Glomerular visceral epithelial cell (primary cell): ENCODE measurements around the gene ABHD17A.
"Not testable (repeated sequence)": the region's sequence is repeated elsewhere in the genome, so short reads cannot be mapped to it uniquely, and the experiment has no call there.

ENCODE experiments used
- DNase-seq: peaks from one replicate; pipeline ENCODE4 v3.0.0-alpha.2; 2016; ENCODE audit errors: extremely low spot score

Gene ABHD17A

DNA sequence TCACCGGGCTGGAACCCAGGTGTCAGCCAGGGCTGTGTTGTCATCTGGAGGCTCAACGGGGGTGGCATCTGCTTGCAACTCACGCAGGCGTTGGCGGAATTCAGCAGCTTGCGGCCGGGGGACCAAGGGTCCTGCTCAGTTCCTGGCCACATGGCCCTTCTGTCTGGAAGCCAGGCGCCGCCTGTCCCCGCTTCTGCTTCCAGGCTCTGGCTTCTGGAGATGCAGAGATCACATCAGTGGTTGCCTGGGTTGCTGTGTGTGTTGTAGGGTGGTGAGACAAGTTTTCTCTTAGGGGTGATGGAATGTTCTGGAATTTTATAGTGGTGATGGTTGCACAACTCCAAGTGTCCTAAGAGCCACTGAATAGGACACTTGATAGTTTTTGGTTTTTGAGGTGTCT is 24.9 kb upstream of the ABHD17A start:
- no peak for DNase-seq

DNA sequence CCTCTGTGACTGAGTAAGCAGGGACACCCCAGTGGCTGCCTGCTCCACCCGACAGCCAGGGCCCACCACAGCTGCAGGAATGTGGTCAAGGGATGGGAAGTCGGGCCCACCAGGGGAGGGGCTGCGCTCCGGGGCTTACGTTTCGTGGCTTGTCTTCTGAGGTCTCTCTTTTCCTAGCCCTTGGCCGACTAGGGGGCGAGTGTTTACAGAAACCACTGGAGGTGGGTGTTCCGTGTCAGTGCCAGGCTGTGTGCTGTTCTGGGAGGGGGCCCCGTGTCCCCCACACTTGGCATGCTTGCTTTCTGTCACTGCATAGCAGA is 24.4 kb upstream of the ABHD17A start:
- no peak for DNase-seq

DNA sequence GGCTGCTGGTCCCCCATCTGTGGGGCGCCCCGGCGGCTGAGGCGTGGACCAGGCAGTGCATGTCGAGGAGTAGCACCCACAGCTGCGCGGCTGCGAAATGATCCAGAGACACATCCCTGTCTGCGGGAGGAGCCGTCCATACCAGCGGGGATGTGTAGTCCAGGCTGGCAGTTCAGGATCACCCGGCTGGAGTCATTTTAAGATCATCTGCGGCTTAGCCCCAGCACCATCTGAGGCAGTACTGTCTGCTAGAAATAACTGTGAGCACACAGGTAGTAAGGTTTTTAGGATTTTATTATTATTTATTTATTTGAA is 23.0 kb upstream of the ABHD17A start:
- DNase-seq = no peak

DNA sequence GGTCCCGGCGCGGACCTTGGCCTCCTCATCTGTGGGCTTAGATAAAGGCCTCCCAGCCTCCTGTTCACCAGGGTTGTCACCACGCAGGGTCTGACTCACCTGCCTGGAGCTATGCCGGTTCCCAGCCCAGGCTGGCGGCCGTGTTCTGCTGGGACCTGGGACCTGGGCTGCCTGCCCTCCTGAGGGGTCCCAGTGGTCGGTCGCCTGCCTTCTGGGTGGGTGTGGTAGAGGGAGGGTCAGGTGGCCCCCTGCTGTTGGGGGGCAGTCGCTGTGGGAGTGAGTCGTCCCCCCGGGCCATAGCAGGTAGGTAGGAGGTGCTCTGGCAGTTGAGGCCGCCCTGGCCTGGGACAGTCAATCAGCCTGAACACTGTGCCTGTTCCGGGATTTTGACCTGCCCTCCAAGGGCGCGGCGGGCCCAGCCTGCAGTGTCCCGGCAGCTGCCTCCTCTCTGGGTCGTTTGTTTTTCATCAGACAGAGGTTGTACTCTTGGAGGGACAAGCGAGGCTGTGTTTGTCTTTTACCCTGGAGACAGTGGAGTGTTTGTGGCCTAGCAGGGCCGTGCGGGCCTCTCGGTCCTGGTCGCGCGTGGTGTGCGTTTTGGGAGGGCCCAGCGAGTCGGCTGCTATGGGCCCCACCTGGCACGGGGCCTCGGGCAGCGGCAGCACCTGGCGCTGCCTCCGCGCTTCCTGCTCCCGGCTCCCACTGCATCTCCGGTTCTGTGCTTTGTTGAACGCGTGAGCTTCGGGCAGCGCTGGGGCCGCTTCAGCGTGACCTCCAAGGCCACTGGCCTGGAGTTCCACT is 22.5 kb upstream of the ABHD17A start:
- DNase-seq = no peak

DNA sequence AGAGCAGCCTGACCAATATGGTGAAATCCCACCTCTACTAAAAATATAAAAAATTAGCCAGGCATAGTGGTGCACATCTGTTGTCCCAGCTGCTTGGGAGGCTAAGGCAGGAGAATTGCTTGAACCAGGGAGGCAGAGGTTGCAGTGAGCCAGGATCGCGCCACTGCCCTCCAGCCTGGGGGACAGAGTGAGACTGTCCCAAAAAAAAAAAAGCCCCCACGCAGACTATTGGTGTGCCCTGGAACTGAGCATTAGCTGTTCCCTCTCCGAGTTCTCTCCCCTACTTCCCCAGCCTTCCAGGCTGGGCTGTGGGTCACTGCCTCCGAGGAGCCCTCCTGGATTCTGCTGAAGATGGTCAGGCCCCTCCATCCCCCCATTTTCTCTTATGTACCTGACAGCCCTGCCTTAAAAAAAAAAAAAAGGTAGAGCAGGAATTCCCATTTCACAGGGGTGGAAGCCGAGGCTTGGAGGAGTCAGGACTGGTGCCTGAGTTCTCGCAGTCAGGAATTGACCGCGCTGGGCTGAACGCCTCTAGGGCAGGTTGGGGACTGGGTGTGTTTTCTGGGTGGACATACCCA is 21.8 kb upstream of the ABHD17A start:
- no peak for DNase-seq

DNA sequence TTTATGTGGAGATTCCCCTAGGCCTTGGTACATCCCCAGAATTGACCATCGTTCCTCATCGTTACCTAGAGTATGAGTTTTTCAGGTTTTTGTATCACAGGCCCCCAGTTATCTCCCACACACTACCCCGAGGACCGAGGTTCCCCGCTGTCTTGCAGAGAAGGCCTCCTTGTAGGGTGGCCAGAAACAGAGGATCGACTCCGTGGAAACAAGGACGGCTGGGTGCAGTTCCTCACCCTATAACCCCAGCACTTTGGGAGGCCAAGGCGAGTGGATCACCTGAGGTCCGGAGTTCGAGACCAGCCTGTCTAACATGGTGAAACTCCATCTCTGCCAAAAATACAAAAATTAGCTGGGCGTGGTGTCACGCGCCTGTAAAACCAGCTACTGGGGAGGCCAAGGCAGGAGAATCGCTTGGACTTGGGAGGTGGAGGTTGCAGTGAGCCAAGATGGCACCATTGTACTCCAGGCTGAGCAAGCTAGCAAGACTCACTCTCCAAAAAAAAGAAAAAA is 20.6 kb upstream of the ABHD17A start:
- no peak for DNase-seq

DNA sequence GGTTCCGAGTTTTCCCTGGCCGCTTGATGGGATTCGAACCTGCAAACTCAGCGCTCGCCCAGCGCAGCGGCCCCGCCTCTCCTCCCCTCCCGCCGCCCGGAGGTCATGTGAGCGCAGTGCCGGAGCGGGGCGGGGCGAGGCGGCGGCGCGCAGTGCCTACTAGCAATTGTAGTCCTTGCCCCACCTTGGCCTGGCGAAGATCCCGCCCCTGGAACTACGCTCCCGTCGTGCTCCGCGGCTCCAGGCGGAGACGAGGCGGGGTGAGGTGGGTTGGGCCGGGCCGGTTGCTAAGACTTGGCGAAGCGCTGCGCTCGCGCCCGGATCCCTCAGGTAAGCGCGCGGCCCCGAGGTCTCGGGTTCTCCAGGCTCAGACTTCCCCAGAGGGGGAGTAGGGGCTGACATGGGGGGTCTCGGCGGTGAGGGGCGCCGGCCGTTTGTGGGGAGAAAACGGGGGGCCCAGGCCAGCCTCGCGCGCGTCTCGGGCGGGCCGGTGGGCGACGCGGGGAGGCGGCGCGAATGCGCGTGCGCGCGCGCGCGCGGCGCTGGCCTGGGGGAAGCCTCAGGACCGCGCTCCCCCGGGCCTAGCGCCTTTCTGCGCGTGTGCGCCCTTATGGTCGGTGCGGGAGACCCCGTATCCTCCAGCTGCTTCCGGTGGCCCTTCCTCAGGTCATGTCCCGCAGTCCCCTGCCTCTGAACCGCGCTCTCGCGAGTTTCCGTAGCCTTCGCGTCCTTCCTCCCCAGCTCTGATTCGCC is 20.0 kb upstream of the ABHD17A start, which contains the start of the genes ADAT3 and SCAMP4:
TSS of gene ADAT3 (plus strand) at position 290 of the 753 bp plus-strand sequence. CDS start 6,649 bp downstream, outside the sequence.
TSS of gene SCAMP4 (plus strand) at position 290 of the 753 bp plus-strand sequence. CDS start 9,621 bp downstream, outside the sequence.
- DNase-seq = peak; percentile 99

DNA sequence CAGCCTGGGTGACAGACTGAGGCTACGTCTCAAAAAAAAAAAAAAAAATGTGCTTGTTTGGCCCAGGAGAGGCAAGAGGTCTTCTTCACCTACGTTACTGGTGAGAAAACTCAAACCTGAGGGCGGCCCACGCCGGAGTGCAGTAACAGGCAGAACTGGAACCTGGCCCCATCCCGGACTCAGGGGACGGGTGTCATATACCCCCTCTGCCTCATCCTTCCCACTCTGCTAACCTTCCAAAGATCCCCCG is 19.5 kb upstream of the ABHD17A start:
- no peak for DNase-seq

DNA sequence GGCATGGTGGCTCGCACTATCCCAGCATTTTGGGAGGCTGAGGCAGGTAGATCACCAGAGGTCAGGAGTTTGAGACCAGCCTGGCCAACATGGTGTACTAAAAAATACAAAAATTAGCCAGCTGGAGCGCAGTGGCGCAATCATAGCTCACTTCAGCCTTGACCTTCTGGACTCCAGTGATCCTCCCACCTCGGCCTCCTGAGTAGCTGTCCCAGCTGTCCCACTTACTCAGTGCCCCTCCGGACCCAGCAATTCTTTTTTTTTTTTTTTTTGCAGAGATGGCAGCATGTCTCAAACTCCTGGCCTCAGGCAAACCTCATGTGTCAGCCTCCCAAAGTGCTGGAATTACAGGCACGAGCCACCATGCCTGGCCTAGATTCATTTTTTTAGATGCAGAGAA is 17.6 kb upstream of the ABHD17A start:
- DNase-seq = no peak

DNA sequence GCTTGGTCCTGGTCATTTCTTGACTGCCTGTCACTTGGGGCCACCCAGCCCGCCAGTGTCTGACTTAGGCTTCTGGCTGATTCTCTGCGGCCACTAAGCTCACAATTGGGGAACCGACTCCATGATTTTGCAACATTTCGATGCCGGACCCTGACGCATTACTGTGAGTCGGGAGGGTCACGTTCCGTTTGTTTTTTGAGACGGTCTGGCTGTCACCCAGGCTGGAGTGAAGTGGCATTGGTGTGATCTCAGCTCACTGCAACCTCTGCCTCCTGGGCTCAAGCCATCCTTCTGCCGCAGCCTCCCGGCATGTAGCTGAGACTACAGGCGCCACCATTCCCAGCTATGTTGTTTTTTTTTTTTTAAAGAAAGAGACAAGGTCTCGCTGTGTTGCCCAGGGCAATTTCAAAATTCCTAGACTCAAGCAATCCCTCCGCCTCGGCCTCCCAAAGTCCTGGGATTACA is 16.7 kb upstream of the ABHD17A start:
- no peak for DNase-seq

DNA sequence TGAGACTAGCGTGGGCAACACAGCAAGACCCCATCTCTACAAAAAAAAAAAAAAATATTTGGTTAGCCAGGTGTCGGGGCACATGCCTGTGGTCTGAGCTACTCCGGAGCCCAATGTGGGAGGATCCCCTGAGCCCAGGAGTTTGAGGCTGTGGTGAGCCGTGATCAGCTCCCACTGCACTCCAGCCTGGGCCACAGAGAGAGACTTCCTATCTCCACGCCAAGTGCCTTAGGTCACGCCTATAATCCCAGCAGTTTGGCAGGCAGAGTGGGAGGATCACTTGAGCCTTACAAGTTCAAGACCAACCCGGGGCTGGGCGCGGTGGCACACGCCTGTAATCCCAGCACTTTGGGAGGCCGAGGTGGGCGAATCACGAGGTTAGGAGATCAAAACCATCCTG is 11.2 kb upstream of the ABHD17A start:
- DNase-seq = no peak

DNA sequence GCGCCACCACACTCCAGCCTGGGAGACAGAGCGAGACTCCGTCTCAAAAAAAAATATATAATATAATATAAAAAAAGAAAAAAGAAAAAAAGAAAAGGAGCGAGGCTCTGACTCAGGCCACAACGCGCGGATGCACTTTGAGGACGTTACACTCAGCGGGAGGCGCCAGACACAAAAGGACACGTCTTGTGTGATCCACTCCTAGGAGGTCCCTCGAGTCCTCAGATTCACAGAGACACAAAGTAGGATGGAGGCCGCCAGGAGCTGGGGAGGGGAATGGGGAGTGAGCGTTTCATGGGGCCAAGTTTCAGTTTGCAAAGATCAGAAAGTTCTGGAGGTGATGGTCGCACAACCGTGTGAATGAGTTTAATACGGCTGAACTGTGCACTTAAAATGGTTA is 8.5 kb upstream of the ABHD17A start:
- no peak for DNase-seq

DNA sequence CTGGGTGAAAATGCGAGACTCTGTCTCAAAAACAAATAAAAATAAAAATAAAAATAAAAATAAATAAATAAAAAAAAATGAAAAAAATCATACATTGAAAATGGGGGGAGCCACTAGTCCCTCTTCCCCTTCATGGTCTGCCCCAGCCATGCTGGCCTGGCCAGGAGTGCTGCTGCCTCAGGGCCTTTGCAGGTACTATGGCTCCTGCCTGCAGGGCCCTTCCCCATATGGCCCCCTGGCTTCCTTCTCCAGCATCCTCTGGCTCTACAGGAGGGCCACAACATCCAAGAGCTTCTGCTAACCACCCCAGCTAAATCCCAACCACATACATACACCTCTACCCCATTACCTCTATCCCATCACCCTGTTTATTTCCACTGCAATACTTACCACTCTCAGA is 4.6 kb upstream of the ABHD17A start:
- DNase-seq = no peak

DNA sequence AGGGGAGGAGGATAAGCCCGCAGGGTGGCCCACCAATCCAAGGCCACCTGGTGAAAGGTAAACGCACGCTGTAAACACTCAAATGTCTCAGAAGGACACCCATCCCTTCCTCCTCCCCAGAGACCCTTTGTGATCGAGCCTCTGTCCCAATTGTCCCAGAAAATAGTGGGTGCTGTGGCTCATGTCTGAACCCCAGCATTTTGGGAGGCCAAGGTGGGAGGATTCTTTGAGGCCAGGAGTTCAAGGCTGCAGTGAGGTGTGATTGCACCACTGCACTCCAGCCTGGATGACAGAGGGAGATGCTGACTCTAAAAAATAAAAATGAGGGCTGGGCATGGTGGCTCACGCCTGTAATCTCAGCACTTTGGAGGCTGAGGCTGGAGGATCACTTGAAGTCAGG is 3.1 kb upstream of the ABHD17A start:
- DNase-seq = no peak

DNA sequence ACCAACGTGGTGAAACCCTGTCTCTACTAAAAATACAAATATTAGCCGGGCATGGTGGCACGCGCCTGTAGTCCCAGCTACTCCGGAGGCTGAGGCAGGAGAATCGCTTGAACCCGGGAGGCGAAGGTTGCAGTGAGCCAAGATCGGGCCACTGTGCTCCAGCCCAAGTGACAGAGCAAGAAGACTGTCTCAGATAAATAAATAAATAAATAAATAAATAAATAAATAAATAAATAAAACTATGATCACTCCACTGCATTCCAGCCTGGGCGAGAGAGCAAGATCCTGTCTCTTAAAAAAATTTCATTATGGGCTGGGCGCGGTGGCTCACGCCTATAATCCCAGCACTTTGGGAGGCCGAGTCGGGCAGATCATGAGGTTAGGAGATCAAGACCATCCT is 1.1 kb upstream of the ABHD17A start:
- not testable (repeated sequence) for DNase-seq

DNA sequence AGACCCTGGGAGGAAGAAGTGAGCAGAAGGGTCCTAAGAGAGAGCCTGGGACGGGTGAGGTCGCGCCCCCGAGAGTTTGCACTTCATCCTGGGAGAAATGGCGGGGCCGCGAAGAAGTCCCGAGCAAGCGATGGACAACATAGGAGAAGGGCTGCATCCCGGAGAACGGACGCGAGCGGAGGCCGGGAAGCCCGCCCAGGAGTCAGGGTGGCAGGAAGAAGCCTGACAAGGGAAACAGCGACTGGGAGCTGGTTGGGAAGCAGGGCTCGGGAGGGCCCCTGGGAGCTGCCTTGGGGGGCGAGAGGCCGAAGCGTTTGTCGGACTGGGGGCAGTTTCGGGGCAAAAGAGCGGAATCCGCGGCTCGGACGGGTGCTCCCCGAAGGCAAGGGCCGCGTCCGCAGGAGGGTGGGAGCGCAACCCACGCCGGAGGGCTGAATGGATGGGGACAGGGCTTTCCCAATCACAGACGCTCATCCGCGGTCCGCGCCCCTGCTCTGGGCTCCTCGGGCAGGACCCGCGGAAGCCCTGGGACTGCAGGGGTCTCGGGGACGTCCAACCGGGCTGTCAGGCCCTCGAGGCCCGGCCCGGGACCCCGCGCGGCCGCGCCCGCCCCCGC is 469 bp downstream of the ABHD17A start:
- no peak for DNase-seq

DNA sequence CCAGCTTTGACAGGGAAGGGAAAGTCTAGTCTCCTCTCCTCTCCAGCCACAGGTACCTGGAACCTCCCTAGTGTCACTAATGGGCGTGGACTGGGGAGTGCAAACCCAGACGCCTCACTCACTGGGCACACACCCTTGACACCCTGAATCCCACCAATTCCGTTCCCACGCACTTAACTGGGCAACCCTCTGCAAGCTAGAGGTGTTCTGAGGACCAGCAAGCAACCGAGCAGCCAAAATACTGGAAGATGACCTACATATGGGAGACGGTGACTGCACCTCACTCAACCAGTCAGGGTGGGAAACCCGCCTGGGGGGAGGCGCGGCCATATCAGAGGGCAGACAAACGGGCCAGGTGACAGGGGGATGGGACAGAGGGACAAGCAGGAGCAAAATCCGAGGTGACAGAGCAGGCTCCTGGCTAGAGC is 991 bp downstream of the ABHD17A start:
- no peak for DNase-seq

DNA sequence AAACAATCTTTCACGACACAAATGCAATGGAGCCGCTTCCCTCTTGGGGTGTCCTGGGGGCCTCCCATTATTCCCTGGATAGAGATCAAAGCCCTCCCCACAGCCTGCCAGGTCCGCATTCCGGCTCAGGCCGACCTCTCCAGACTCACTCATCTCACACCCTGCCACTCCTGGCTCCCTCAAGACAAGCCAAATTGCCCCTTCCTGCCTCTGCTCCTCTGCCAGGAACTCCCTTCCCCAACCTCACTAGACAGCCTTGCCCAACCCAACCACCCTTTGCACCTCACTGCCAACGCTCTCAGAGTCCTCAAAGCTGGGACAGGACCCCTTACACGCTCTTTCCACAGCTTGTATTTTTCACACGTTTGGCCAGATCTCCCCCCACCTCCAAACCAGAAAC is 1.5 kb downstream of the ABHD17A start:
- DNase-seq = no peak

DNA sequence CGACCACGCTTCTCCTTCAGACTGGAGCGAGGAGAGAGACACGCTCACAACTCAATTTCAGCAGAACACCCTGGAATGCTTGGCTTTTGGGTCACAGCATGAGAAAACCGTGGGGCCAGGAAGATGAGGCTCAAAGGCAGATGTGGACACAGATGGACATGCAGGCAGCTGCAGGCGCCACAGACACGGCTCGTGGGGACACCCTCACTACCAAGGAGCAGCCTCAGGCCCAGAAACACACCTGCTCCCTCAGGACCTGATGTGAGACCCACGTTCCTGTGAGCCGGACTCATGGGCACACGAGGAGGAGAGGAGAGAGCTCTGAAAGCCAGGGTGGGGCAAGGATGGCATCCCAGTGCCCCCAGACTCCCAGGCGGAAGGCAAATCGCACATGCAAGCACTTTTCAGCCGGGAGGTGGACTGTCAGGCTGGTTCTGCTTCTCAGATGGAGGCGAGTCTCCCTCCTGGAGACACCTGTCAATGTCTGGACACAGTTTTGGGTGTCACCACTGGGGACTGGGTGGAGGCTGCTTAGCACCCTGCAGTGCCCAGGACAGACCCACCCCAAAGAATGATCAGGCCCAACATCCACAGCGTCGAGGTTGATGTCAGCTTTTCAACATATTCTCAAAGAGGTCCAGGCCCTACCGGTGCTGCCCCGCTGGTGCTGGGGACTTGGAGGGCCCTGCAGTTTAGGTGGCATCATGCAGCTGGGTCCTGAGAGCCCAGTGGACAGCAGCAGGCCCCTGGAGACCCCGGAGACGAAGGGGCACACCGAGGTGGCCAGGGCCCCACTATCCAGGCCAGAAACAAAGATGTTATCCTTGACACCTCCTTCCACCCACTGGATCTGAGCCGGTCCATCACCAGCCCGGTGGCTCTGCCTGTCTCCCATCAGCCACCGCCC is 2.3 kb downstream of the ABHD17A start:
- DNase-seq = no peak

DNA sequence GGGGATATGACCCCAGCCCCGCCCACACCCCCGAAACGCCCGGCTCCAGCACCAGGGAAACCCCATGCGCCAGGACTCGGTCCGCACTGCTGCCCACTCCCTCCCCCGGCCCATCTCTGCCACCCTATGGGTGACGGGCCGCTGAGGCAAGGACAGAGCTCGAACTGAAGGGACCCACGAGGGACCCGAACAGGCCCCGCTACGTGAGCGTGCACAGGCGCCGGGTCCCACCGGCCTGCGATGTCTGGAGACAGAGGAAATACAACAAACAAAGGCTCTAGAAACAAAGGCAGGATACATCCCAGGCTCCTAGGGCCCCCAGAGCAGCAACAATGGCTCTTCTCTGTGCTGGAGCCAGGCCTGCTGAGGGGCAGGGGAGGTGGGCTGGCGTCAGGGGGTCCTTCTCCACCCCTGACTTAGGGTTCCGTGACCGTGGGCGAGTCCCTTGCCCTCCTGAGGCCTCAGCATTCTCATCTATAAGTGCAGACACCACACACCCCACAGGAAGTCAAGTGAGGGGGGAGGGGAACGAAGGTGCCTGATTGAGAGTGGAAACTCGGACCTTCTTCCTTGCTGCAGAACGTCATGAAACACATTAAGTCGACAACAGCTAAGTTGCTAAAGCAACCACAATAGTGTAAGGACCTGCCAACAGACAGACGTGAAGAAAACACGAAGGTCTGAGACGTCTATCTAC is 3.1 kb downstream of the ABHD17A start:
- no peak for DNase-seq
